SK-N-SH (cell line): ENCODE data around the gene BTBD7. TPM values are rescaled to one million over a fixed set of nuclear protein-coding genes. Genes with fewer than 3 reads are reported as not detected.

Source experiments
- CTCF ChIA-PET: fragments of 300-600, 350-600 bp; formaldehyde crosslinking; extraction: SDS; loops from one replicate; lab custom pipeline; 2021; lab: Yijun Ruan, JAX
- POLR2A ChIA-PET: fragments of 350-600 bp; sonication (Branson Sonifier 250); formaldehyde crosslinking; extraction: SDS; loops from one replicate; lab custom pipeline; 2020; ENCODE audit warnings: antibody characterized with exemption, inconsistent platforms; lab: Yijun Ruan, JAX
- DNase-seq: peaks from one replicate; pipeline ENCODE4 v3.0.0; 2012
- H2AFZ ChIP-seq: fragments of 200-600 bp; sonication (generic); 2 replicates; pipeline ENCODE4 v1.8.1; 2016; ENCODE audit warnings: antibody characterized with exemption, mild to moderate bottlenecking, low read depth
- H3F3A ChIP-seq: fragments of 200-600 bp; sonication (generic); replicated peaks from 2 replicates; pipeline ENCODE3; 2016; ENCODE audit warnings: antibody characterized with exemption, mild to moderate bottlenecking; ENCODE audit not compliant: insufficient read depth
- H3K27ac ChIP-seq, 2 experiments: fragments of 200-500 bp in 1 of 2; fragments of 200-600 bp in 1 of 2; sonication (Bioruptor generic) in 1 of 2; sonication (generic), shearing (Covaris generic) in 1 of 2; 2 replicates each; pipeline versions ENCODE4 v1.5.1 to v1.6.1; 2014 to 2016; ENCODE audit warnings: low read depth in 2 of 2, inconsistent platforms in 1 of 2, low read length in 1 of 2, mild to moderate bottlenecking in 1 of 2, mixed read lengths in 1 of 2
- H3K27me3 ChIP-seq: fragments of 200-600 bp; sonication (generic), shearing (Covaris generic); 2 replicates; pipeline ENCODE4 v1.6.1; 2016; ENCODE audit warnings: mixed run types; ENCODE audit not compliant: insufficient read depth
- H3K36me3 ChIP-seq, 2 experiments: fragments of 200-500 bp in 1 of 2; fragments of 200-600 bp in 1 of 2; sonication (Bioruptor generic) in 1 of 2; sonication (generic) in 1 of 2; replicated peaks in 1 of 2; 2 replicates each; pipeline versions ENCODE3 to v1.5.1; 2014 to 2016; ENCODE audit warnings: low read length in 1 of 2, mild to moderate bottlenecking in 1 of 2; ENCODE audit not compliant: insufficient read depth in 2 of 2, control insufficient read depth in 1 of 2
- H3K4me1 ChIP-seq, 2 experiments: fragments of 200-500 bp in 1 of 2; fragments of 200-600 bp in 1 of 2; sonication (Bioruptor generic) in 1 of 2; sonication (generic), shearing (Covaris generic) in 1 of 2; 2 replicates each; pipeline versions ENCODE4 v1.5.1 to v1.6.1; 2014 to 2016; ENCODE audit warnings: low read depth in 1 of 2, low read length in 1 of 2, mixed run types in 1 of 2; ENCODE audit not compliant: insufficient read depth in 2 of 2, control insufficient read depth in 1 of 2
- H3K4me2 ChIP-seq: fragments of 200-600 bp; sonication (generic), shearing (Covaris generic); 2 replicates; pipeline ENCODE4 v1.6.1; 2017; ENCODE audit warnings: mixed run types
- H3K4me3 ChIP-seq, 2 experiments: fragments of 200-500 bp in 1 of 2; fragments of 200-600 bp in 1 of 2; sonication (Bioruptor generic) in 1 of 2; sonication (generic), shearing (Covaris generic) in 1 of 2; 2 replicates each; pipeline versions ENCODE4 v1.5.1 to v1.8.1; 2014 to 2016; ENCODE audit warnings: low read depth in 2 of 2, inconsistent platforms in 1 of 2, low read length in 1 of 2, mild to moderate bottlenecking in 1 of 2, mixed read lengths in 1 of 2, moderate library complexity in 1 of 2
- H3K79me2 ChIP-seq: fragments of 200-600 bp; sonication (generic); 2 replicates; pipeline ENCODE4 v1.8.1; 2017; ENCODE audit warnings: mild to moderate bottlenecking; ENCODE audit not compliant: insufficient read depth
- H3K9ac ChIP-seq: fragments of 200-600 bp; sonication (generic); 2 replicates; pipeline ENCODE4 v1.6.1; 2017; ENCODE audit warnings: mixed run types
- H3K9me2 ChIP-seq: fragments of 200-600 bp; sonication (generic); 2 replicates; pipeline ENCODE4 v1.6.1; 2017; ENCODE audit warnings: mixed run types
- H3K9me3 ChIP-seq: fragments of 200-600 bp; sonication (generic); 2 replicates; pipeline ENCODE4 v1.6.1; 2017; ENCODE audit warnings: mixed run types, mild to moderate bottlenecking, moderate library complexity
- H4K20me1 ChIP-seq: fragments of 200-600 bp; sonication (generic); 2 replicates; pipeline ENCODE4 v1.6.1; 2017; ENCODE audit warnings: mild to moderate bottlenecking, mixed run types; ENCODE audit not compliant: insufficient read depth
- CHD2 ChIP-seq: fragments of 150-350 bp; IDR thresholded peaks from 2 replicates; pipeline ENCODE4 v1.6.1; 2018; ENCODE audit warnings: low read length; ENCODE audit not compliant: partially characterized antibody
- CTCF ChIP-seq: fragments of 200-600 bp; sonication (generic); IDR thresholded peaks from 2 replicates; pipeline ENCODE4 v1.6.1; 2017; ENCODE audit warnings: antibody characterized with exemption, mild to moderate bottlenecking, moderate library complexity
- EP300 ChIP-seq, 2 experiments: IDR thresholded peaks; 2 replicates each; pipeline versions ENCODE4 v1.4.0 to v1.6.1; 2012; ENCODE audit warnings: borderline replicate concordance in 1 of 2, low read depth in 1 of 2, low read length in 1 of 2
- FOXJ3 ChIP-seq: sonication (generic); formaldehyde crosslinking; IDR thresholded peaks from 2 replicates; pipeline ENCODE4 v1.5.1; 2020; ENCODE audit warnings: mild to moderate bottlenecking, missing genetic modification reagents
- JUND ChIP-seq: IDR thresholded peaks from 2 replicates; pipeline ENCODE4 v1.4.0; 2012
- MEF2A ChIP-seq: IDR thresholded peaks from 2 replicates; pipeline ENCODE4 v1.4.0; 2012; ENCODE audit warnings: low read depth, borderline replicate concordance
- MXI1 ChIP-seq: IDR thresholded peaks from 2 replicates; pipeline ENCODE4 v1.6.1; 2012; ENCODE audit warnings: mild to moderate bottlenecking, low read depth, low read length, improper control_type of control experiment
- PBX3 ChIP-seq: IDR thresholded peaks from 2 replicates; pipeline ENCODE4; 2012
- RAD21 ChIP-seq: IDR thresholded peaks from 2 replicates; pipeline ENCODE4 v1.6.1; 2012; ENCODE audit warnings: mild to moderate bottlenecking, low read length
- RCOR1 ChIP-seq: fragments of 150-350 bp; IDR thresholded peaks from 2 replicates; pipeline ENCODE4 v1.6.1; 2017; ENCODE audit warnings: antibody characterized with exemption, low read length
- RFX5 ChIP-seq: IDR thresholded peaks from 2 replicates; pipeline ENCODE4 v1.6.1; 2012; ENCODE audit warnings: mild to moderate bottlenecking, improper control_type of control experiment, low read length
- RXRA ChIP-seq: IDR thresholded peaks from 2 replicates; pipeline ENCODE4 v1.4.0; 2012; ENCODE audit warnings: low read depth, mild to moderate bottlenecking, borderline replicate concordance
- SIN3A ChIP-seq: IDR thresholded peaks from 2 replicates; pipeline ENCODE4 v1.6.1; 2012; ENCODE audit warnings: low read depth, mild to moderate bottlenecking, low read length, moderate library complexity, borderline replicate concordance
- SMC3 ChIP-seq: IDR thresholded peaks from 2 replicates; pipeline ENCODE4 v1.6.1; 2012; ENCODE audit warnings: low read depth, low read length, improper control_type of control experiment
- TCF12 ChIP-seq: IDR thresholded peaks from 2 replicates; pipeline ENCODE4 v1.4.0; 2012
- USF1 ChIP-seq: IDR thresholded peaks from 2 replicates; pipeline ENCODE4 v1.4.0; 2012; ENCODE audit warnings: low read depth, borderline replicate concordance
- USF2 ChIP-seq: fragments of 150-350 bp; IDR thresholded peaks from 2 replicates; pipeline ENCODE4 v1.6.1; 2017; ENCODE audit warnings: antibody characterized with exemption, low read length, low read depth, borderline replicate concordance
- ZBTB33 ChIP-seq: IDR thresholded peaks from 2 replicates; pipeline ENCODE4 v1.4.0; 2012; ENCODE audit warnings: low read depth, borderline replicate concordance
- WGBS: methylation state at CpG from one replicate; pipeline ENCODE4 v1.1.6; 2017; ENCODE audit warnings: low lambda C conversion rate; 5-methylcytosine and 5-hydroxymethylcytosine counted together
- polyA plus RNA-seq, 3 experiments: library from polyadenylated mRNA; depleted of rRNA; stranded (reverse); fragments of >200 nt; gene quantifications; 2 replicates each; pipeline ENCODE4 v1.2.3, GENCODE V29; 2012

Gene BTBD7
- polyA plus RNA-seq, 1 of the 3 experiments (the other 2 are of a cell fraction) = 8.6 TPM

GRCh38 chr14:93343797-93344196, 11.0 kb upstream of the BTBD7 start:
- H3K9me2 ChIP-seq = no peaks in the 10 kb centered on the region
- POLR2A ChIA-PET = no interaction called here
- no peak for DNase-seq
- H3K79me2 ChIP-seq = no peaks in the 10 kb centered on the region
- H3F3A ChIP-seq = no peaks in the 10 kb centered on the region
- H3K4me2 ChIP-seq = no peak overlapping the region
- no peak overlapping the region for H3K9ac ChIP-seq
- H3K4me1 ChIP-seq = no peaks in the 10 kb centered on the region
- H3K27ac ChIP-seq = no peak overlapping the region
- H2AFZ ChIP-seq = no peak overlapping the region
- no peak overlapping the region for H3K4me3 ChIP-seq
- CTCF ChIA-PET = interaction anchor here (1.1 kb wide), 1 partner anchor 12 kb away, joined by 3 read pairs; no protein-coding TSS in a partner anchor
- WGBS = 44% methylated on average over 2 of the region's 2 CpGs
- no peaks in the 10 kb centered on the region for H3K36me3 ChIP-seq
- TF ChIP-seq MXI1 = no peak
- TF ChIP-seq CHD2 = no peak
- no peak for TF ChIP-seq RAD21
- TF ChIP-seq SIN3A = no peak
- TF ChIP-seq FOXJ3 (CRISPR knock-in tag) = no peak
- no peak for TF ChIP-seq ZBTB33
- no peak for TF ChIP-seq RCOR1
- TF ChIP-seq SMC3 = no peak
- no peak for TF ChIP-seq MEF2A
- TF ChIP-seq EP300 (IDR thresholded peaks at IDR 0.05; ENCODE audit: borderline replicate concordance in 1 of 2, low read depth in 1 of 2, low read length in 1 of 2) = no peak
- no peak for TF ChIP-seq JUND
- no peak for TF ChIP-seq TCF12
- TF ChIP-seq RFX5 = no peak
- TF ChIP-seq PBX3 = no peak
- no peak for TF ChIP-seq USF2
- TF ChIP-seq USF1 = no peak
- TF ChIP-seq RXRA = no peak
- TF ChIP-seq CTCF = no peak
- H3K9me3 ChIP-seq = no peaks in the 10 kb centered on the region
- no peaks in the 10 kb centered on the region for H3K27me3 ChIP-seq
- H4K20me1 ChIP-seq = no peaks in the 10 kb centered on the region
